Measurements from ENCODE around the gene COX8A.

COX8A gene, protein sequence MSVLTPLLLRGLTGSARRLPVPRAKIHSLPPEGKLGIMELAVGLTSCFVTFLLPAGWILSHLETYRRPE

GRCh38 chr11:63974259-63975143 lies at the start of gene COX8A:
TSS of gene COX8A (plus strand) at chr11:63974620. CDS start at chr11:63974681, 61 bp downstream.
- DNase-seq: peak; percentile 100
- in situ Hi-C loops (cut with HindIII; ENCODE audit: low pct_ligation_motif_present, low pct_unique_long_range_greater_than_20kb, low sequenced_read_pairs): no loop called here

- in situ Hi-C loops (cut with HindIII; ENCODE audit: low pct_ligation_motif_present, low pct_unique_long_range_greater_than_20kb, low sequenced_read_pairs): no loop called here
- DNase-seq: no peak
Measured at GRCh38 chr11:63929616-63930015, 44.8 kb upstream of the COX8A start.

DNA sequence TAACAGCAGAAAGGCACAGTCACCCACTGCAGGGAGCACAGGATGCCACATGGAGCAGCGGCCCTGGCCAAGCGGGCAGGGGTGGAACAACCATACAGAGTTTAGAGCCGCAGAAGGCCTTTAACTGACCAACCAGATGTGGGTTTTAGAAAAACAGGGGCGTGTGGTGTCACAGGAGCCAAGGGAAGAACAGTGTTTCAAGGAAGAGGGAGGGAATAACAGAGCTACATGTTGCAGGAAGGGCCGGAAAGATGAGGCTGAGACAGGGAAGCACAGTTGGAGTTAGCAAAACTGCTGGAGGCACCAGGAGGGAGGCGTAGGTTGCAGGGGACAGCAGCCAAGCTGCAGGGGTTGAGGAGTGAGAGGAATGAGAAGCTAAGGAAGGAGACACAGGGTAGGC lies 43.4 kb upstream of the COX8A start:
- in situ Hi-C loops (cut with HindIII; ENCODE audit: low pct_ligation_motif_present, low pct_unique_long_range_greater_than_20kb, low sequenced_read_pairs): no loop called here
- no peak for DNase-seq

- in situ Hi-C loops (cut with HindIII; ENCODE audit: low pct_ligation_motif_present, low pct_unique_long_range_greater_than_20kb, low sequenced_read_pairs): no loop called here
Measured at GRCh38 chr11:63931876-63932275, 42.5 kb upstream of the COX8A start.

DNA sequence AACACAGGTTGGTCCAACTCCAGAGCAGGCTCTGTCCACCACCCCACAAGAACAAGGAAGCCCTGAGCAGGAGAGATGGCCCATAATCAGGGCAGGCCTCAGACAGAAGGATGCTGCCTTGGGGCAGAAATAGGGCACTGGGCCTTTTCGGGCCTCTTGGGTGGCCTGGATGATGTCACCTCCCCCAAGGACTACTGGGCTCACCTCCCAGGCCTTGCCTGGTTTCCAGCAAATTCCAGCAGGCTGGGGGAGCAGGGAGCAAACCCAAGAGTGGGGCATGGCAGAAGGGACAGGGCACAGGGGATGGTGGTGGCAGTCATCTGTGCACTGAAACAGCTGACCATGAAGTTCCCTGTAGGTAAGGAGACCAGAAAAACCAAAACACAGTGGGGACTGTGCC lies 41.0 kb upstream of the COX8A start:
- in situ Hi-C loops (cut with HindIII; ENCODE audit: low pct_ligation_motif_present, low pct_unique_long_range_greater_than_20kb, low sequenced_read_pairs): no loop called here
- no peak for DNase-seq

More at GRCh38 chr11:63931876-63932275, 42.5 kb upstream of the COX8A start:
- DNase-seq: no peak

DNA sequence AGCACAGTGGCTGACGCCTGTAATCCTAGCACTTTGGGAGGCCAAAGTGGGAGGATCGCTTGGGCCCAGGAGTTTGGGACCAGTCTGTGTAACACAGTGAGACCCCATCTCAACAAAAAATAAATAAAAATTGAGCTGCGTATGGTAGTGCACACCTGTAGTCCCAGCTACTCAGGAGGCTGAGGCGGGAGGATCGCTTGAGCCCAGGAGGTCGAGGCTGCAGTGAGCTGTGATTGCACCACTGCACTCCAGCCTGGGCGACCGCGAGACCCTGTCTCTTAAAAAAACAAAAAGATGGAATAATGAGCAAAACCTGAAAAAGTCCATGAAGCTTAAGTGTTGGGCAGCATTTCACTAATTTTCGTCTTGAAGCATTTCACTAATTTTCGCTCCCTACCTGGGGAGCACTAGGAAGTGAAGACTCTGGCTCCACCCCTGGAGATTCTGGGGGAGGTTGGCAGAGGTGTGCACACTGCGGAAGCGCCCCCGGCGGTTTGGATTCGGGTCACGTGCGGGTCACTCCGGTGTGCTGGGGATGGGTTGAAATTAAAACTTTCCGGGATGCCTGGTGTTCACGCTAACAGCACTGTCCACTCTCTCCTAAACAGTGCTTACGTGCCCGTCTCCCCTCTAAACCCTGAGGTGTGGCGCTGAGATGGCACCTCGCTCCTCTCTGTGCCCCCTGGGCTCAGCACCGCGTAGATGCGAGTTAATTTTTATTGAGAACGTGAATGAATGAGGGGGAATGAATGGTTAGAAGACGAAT lies 36.5 kb upstream of the COX8A start:
- in situ Hi-C loops (cut with HindIII; ENCODE audit: low pct_ligation_motif_present, low pct_unique_long_range_greater_than_20kb, low sequenced_read_pairs): no loop called here
- no peak for DNase-seq

DNA sequence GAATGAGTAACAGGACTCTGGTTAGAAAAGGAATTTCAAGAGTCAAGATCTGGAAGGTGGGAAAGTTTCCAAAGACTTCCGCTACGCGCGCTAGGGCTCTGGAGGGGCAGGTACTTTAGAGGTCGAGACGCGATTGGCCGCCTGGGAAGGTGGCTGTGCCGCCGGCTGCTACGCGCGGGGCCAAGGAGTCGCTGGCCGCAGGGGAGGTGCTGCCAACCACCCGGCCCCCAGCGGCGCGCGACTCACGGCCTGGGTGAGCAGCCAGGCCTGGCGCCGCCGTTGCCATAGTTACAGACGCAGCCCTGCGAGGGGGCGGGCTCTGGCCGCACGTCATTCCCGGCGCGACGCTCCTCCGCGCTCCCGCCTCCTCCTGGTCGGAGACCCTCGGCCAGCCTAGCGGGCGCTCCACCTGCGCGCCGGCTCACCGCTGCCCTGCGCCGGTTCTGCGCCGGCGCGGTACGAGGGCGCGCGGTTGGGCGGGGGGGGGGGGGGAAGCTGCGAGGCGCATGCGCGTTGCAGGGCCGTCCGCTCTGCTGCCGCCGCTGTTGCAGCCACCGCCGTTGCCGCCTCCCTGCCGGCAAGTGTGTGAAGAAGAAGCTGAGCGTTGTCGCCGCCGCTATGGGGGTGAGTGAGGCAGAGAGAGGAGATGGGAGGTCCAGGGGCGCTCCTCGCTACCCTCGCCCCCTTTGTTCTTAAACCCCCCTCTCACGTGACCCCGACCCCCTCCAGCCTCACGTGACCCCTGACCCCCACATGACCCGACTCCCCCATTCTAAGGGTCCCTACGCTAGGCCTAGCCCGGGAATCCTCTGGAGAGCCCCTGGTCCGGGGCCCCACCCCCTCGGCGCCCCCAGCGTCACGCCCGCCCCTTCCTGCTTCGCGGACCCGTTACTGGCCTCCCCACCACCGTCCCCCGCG lies 35.7 kb upstream of the COX8A start, which contains the start of gene NAA40:
NAA40 (plus strand) TSS at position 524 of the 918 bp plus-strand sequence; CDS start at position 619, 95 bp downstream.
- peak; percentile 99 for DNase-seq
- in situ Hi-C loops (cut with HindIII; ENCODE audit: low pct_ligation_motif_present, low pct_unique_long_range_greater_than_20kb, low sequenced_read_pairs): no loop called here

GRCh38 chr11:63939397-63939891 lies 35.0 kb upstream of the COX8A start:
- in situ Hi-C loops (cut with HindIII; ENCODE audit: low pct_ligation_motif_present, low pct_unique_long_range_greater_than_20kb, low sequenced_read_pairs): no loop called here
- DNase-seq: peak; percentile 9

- in situ Hi-C loops (cut with HindIII; ENCODE audit: low pct_ligation_motif_present, low pct_unique_long_range_greater_than_20kb, low sequenced_read_pairs): no loop called here
- DNase-seq: no peak
Measured at GRCh38 chr11:63940786-63941185, 33.6 kb upstream of the COX8A start.

DNA sequence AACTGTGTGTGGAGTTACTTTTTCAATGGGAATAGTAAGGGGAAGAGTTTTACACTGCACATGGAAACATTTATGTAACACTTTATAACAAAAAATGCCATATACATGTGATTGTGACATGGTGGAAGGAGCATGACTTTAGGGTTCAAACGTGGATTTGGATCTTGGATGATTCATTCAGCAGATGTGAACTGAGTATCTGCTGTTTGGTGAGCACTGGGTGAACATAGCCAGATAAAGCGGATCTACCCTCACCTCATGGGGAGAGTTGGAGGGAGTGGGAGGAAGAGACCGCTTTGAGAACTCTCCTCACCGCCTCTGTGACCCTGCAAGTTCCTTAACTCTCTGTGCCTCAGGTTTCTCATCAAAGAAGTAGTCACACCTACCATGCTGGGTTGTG lies 32.5 kb upstream of the COX8A start:
- in situ Hi-C loops (cut with HindIII; ENCODE audit: low pct_ligation_motif_present, low pct_unique_long_range_greater_than_20kb, low sequenced_read_pairs): no loop called here

GRCh38 chr11:63942803-63943202 lies 31.6 kb upstream of the COX8A start:
- DNase-seq: no peak
- in situ Hi-C loops (cut with HindIII; ENCODE audit: low pct_ligation_motif_present, low pct_unique_long_range_greater_than_20kb, low sequenced_read_pairs): no loop called here

More for the DNA sequence above, 32.5 kb upstream of the COX8A start:
- DNase-seq: no peak

DNA sequence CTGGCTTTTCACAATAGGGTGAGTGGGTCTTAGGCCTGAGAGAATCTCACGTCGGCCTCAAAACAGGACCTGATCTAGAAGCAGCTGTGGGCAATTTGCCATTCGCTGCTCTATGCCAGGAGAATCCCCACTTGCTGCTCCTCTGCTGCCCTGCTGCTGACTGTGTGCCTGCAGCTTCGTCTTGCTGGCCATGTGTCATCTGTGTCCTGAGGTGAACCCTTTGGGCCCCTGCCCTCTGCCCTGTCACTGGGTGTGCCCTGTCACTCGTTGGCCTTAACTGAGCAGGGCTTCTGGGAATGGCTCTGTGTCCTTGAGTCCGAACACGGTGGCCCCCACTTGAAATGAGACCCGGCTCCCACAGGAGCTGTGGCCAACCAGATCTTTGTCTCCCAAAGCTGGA lies 29.4 kb upstream of the COX8A start:
- in situ Hi-C loops (cut with HindIII; ENCODE audit: low pct_ligation_motif_present, low pct_unique_long_range_greater_than_20kb, low sequenced_read_pairs): no loop called here
- no peak for DNase-seq

GRCh38 chr11:63945477-63946163 lies 28.8 kb upstream of the COX8A start:
- DNase-seq: peak; percentile 63
- in situ Hi-C loops (cut with HindIII; ENCODE audit: low pct_ligation_motif_present, low pct_unique_long_range_greater_than_20kb, low sequenced_read_pairs): no loop called here

DNA sequence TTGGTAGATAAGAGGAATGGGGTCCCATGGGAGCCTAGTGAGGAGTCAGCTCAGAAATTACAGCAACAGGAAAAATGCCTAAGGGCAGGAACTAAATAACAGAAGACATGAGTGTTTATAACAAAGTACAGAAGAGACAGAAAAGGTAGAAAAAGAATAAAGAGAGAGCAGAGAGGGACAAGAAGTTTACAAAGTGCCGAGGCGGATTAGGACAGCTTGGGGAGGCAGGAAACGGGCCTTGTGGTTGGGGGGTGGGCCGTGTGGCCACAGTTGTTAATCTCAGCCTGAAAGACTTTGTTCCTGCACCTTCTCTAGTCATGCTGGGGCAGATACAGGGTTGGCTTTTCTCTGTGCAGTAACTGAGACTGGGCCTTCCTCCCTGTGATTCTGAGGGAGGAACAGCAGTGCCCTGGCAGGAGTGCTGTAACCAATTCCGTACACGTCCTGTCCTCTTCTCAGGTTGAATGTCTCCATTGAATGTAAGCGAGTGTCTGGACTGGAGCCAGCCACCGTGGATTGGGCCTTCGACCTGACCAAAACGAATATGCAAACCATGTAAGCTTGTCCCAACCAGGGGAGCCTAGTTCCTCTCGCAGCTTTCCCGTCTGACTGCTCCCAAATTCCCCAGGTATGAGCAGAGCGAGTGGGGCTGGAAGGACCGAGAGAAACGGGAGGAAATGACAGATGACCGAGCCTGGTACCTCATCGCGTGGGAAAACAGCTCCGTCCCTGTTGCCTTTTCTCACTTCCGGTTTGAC lies 22.5 kb upstream of the COX8A start:
- in situ Hi-C loops (cut with HindIII; ENCODE audit: low pct_ligation_motif_present, low pct_unique_long_range_greater_than_20kb, low sequenced_read_pairs): no loop called here
- DNase-seq: no peak

DNA sequence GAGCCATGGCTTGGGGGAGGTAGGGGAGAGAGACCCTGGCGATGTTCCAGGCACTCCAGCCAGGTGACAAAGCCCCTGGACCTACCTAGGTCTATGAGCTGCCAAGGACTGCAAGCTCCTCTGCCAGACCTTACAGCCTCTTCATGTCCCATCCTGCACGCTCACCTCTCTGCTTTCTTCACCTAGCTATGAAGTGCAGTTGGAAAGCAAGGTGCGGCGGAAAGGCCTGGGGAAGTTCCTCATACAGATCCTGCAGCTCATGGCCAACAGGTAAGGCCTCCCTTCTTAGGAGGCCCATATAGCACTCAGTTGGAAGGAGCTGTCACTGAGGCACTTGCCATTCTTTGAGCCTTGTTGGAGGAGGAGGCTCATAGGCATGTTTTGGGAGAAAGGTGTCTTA lies 21.9 kb upstream of the COX8A start:
- DNase-seq: no peak
- in situ Hi-C loops (cut with HindIII; ENCODE audit: low pct_ligation_motif_present, low pct_unique_long_range_greater_than_20kb, low sequenced_read_pairs): no loop called here

DNA sequence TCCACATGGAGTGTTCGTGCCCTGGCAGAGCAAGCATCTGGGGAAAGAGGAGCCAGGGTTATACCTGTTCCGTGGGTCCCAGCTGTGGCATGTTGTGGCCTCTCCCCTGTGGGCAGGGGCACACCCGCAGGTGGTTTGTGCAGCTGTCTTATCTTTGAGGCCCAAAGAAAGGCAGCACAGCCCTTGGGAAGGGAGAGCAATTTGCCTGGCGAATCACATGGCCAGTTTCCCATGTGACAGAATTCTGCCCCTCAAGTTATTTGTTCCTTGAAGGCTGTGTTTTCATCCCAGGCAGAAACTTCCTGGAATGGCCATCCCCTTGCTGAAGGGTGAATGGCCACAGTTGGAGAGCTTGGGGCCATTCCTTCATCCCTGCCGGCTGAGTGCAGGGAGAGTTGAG lies 16.4 kb upstream of the COX8A start:
- in situ Hi-C loops (cut with HindIII; ENCODE audit: low pct_ligation_motif_present, low pct_unique_long_range_greater_than_20kb, low sequenced_read_pairs): no loop called here
- no peak for DNase-seq
